GM20000 (cell line): ENCODE results near the gene EGLN1.

Experiments
- DNase-seq: peaks from one replicate; pipeline ENCODE4 v3.0.0; 2012; ENCODE audit warnings: low spot score
- TF ChIP-seq, protein P1 (sequence below): IDR thresholded peaks from 2 replicates; pipeline ENCODE4 v1.5.1; 2012; ENCODE audit warnings: mild to moderate bottlenecking, control low read depth; ENCODE audit errors: extremely low read depth, missing control alignments

The EGLN1 gene

GRCh38 chr1:231428377-231428776 lies 6.3 kb upstream of the EGLN1 start:
- DNase-seq: no peak
- TF ChIP-seq, protein P1, sequence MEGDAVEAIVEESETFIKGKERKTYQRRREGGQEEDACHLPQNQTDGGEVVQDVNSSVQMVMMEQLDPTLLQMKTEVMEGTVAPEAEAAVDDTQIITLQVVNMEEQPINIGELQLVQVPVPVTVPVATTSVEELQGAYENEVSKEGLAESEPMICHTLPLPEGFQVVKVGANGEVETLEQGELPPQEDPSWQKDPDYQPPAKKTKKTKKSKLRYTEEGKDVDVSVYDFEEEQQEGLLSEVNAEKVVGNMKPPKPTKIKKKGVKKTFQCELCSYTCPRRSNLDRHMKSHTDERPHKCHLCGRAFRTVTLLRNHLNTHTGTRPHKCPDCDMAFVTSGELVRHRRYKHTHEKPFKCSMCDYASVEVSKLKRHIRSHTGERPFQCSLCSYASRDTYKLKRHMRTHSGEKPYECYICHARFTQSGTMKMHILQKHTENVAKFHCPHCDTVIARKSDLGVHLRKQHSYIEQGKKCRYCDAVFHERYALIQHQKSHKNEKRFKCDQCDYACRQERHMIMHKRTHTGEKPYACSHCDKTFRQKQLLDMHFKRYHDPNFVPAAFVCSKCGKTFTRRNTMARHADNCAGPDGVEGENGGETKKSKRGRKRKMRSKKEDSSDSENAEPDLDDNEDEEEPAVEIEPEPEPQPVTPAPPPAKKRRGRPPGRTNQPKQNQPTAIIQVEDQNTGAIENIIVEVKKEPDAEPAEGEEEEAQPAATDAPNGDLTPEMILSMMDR: no peak

GRCh38 chr1:231424950-231425805 lies 3.1 kb upstream of the EGLN1 start:
- TF ChIP-seq, protein P1: no peak
- DNase-seq: no peak

- TF ChIP-seq, protein P1: no peak
Observed at GRCh38 chr1:231423648-231424047, 1.6 kb upstream of the EGLN1 start.

GRCh38 chr1:231422798-231423309 lies 767 bp upstream of the EGLN1 start:
- TF ChIP-seq, protein P1: no peak
- DNase-seq: no peak

More at GRCh38 chr1:231423648-231424047, 1.6 kb upstream of the EGLN1 start:
- DNase-seq: no peak

- TF ChIP-seq, protein P1: no peak
- DNase-seq: peak; percentile 60
Observed at GRCh38 chr1:231421546-231421970, 529 bp downstream of the EGLN1 start.

DNA sequence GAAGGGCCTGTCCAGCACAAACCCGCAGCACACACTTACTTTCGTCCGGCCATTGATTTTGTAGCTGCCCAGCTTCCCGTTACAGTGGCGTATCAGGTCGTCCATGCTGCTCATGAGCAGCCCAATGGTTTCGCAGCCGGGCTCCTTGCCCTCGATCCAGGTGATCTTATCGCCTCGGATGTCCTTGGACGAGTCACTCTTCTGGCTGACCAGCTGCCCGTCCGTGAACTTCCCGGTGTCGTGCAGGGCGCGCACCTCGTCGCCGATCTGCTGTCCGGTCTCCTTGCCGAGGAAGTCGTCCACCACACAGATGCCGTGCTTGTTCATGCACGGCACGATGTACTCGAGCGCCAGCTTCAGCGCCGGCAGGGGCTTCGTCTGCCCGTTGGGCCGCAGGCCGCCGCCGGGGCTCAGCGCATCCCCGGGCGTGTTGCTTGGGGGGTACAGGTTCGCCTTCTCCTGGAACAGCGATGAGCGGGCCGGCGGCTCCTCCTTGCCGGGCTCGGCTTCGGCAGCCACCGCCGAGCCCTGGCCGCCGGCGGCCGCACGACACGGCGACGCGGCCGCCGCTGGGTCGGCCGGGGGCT lies 1.0 kb downstream of the EGLN1 start:
- TF ChIP-seq, protein P1: no peak
- DNase-seq: peak; percentile 37
